Activated T-cell treated with anti-CD3 and anti-CD28 coated beads, Interleukin-2, amount 50 U/mL, for 24 hours (primary cell): ENCODE data around the gene ZNF766.
"Not testable (repeated sequence)": the region's sequence is repeated elsewhere in the genome, so short reads cannot be mapped to it uniquely, and the experiment has no call there.

Experiments used
- DNase-seq: peaks from one replicate; pipeline ENCODE4 v3.0.0-alpha.2; 2020
- H3K27ac Mint-ChIP-seq: 2 replicates; pipeline ENCODE4 v1.8.0; 2020; ENCODE audit warnings: mild to moderate bottlenecking, mixed read lengths
- H3K27me3 Mint-ChIP-seq: 2 replicates; pipeline ENCODE4 v1.8.0; 2020; ENCODE audit warnings: mixed read lengths
- H3K36me3 Mint-ChIP-seq: 2 replicates; pipeline ENCODE4 v1.8.0; 2020; ENCODE audit warnings: low read depth, mixed read lengths
- H3K4me1 Mint-ChIP-seq: 2 replicates; pipeline ENCODE4 v1.8.0; 2020; ENCODE audit warnings: low read depth, mixed read lengths
- H3K4me3 Mint-ChIP-seq: 2 replicates; pipeline ENCODE4 v1.8.0; 2020; ENCODE audit warnings: mild to moderate bottlenecking, moderate library complexity, mixed read lengths
- H3K9me3 Mint-ChIP-seq: 2 replicates; pipeline ENCODE4 v1.8.0; 2020; ENCODE audit warnings: mixed read lengths

Gene ZNF766

DNA sequence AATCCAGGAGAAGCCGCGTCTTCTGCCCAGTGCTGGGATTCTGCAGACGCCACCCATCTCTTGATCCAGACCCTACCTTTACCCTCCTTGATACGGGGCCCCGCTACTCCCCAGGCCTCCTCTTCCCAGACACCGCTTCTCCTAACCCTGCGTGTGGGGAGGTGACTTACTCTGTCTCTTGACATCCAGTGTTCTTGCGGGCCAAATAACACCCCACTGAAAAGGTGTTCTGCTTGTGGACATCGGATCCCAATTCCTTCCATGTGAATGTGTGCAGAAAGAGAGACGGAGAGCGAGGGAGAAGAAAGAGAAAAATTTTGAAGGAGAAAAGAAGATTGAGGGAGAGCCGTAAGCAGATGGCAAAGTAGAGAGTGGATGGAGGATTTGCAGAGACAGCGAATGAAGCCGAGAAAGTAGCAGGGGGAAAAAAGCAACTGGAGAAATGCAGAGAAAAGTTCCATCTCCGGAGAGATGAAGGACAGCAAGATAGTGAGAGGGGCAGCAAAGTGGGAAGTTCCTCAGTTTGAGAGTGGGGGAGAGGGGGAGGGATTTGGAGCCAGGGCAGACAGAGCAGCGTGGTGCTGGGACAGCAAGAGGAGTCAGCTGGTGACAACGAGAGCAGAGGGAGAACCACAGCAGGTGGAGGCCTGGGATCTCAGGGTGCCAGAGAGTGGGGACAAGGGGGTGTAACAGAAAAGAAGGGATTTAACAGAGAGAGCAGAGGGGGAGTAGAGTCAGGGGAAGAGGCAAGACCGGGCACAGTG, 28.4 kb downstream of the ZNF766 start:
- Mint-ChIP-seq H3K4me1 (peaks cover 17% of the 10 kb centered on the region), H3K4me3 (peak overlapping the region; percentile 88), H3K36me3 (peaks cover 83% of the 10 kb centered on the region), H3K9me3 (peaks cover 49% of the 10 kb centered on the region), H3K27me3 (no peaks in the 10 kb centered on the region), H3K27ac (peak overlapping the region; percentile 96)
- no peak for DNase-seq

DNA sequence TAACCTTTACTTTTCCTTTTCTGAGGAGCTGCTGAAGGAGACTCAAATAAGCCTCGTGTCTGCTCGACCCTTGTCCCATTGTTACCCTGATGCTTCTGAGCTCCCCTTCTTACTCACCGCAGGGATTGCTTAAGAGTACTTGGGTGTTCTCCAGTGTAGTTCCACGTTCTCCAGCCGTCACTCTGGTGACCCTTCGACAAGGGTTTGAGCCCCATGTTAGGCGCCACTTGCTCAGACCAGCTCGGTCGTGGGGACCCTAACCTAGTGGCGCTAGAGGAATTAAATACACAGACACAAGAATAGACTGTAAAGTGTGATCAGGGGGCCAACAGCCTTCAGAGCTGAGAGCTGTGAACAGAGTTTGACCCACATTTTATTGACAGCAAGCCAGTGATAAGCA, 37.9 kb downstream of the ZNF766 start:
- no peak for DNase-seq
- Mint-ChIP-seq H3K27me3 (no peaks in the 10 kb centered on the region), H3K4me1 (no peaks in the 10 kb centered on the region), H3K27ac (no peak overlapping the region), H3K36me3 (peaks cover 92% of the 10 kb centered on the region), H3K4me3 (no peak overlapping the region), H3K9me3 (peaks cover 64% of the 10 kb centered on the region)

DNA sequence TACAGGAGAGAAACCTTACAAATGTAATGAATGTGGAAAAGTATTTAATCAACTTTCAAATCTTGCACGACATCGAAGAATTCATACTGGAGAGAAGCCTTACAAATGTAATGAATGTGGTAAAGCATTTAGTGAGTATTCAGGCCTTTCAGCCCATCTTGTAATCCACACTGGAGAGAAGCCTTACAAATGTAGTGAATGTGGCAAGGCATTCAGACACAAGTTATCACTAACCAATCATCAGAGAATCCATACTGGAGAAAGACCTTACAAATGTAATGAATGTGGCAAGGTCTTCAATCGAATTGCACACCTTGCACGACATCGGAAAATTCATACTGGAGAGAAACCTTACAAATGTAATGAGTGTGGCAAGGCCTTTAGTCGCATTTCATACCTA, 53.0 kb downstream of the ZNF766 start:
- Mint-ChIP-seq H3K4me1 (no peaks in the 10 kb centered on the region), H3K27ac (no peak overlapping the region), H3K4me3 (no peak overlapping the region)

DNA sequence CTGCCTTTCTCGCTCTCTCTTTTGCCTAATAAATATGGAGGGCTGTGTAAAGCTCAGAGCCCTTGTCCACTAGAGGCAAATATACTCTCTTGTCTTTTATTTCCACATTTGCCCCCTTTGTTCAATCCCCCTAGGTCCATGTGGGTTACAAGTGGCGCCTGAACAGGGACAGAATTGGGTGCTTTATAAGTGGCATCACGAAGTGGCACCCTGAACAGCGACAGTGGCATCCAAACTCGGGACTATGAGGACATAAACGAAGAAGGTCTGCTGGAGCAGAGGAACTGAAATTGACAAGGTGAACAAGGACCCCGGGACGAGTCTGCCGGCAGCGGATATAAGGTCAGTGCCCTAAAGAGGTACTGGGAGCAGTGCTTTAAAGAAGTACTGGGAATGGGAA, 62.4 kb downstream of the ZNF766 start:
- Mint-ChIP-seq H3K27me3 (no peaks in the 10 kb centered on the region), H3K36me3 (peaks cover 53% of the 10 kb centered on the region), H3K27ac (no peak overlapping the region), H3K9me3 (peaks cover 60% of the 10 kb centered on the region), H3K4me1 (peaks cover 8% of the 10 kb centered on the region), H3K4me3 (no peak overlapping the region)
- no peak for DNase-seq

More for the DNA sequence above, 53.0 kb downstream of the ZNF766 start:
- Mint-ChIP-seq H3K36me3 (peaks cover 87% of the 10 kb centered on the region), H3K27me3 (no peaks in the 10 kb centered on the region), H3K9me3 (peaks cover 75% of the 10 kb centered on the region)
- no peak for DNase-seq

DNA sequence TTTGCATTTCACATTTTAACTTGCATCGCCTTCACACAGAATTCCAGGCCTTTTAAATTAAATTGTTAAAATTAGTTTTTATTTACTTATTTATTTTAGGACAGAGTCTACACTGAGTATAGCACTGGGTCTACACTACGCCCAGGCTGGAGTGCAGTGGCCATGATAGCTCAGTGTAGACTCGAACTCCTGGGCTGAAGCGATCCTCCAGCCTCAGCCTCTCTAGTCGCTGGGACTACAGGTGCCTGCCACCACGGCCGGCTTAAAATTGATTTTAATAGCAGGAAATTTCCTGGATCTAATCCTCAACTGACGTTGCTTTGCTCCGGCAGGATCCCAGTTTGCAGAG, 66.4 kb downstream of the ZNF766 start:
- Mint-ChIP-seq H3K4me3 (peak overlapping the region; percentile 91), H3K36me3 (peaks cover 56% of the 10 kb centered on the region), H3K4me1 (peaks cover 15% of the 10 kb centered on the region), H3K27ac (peak overlapping the region; percentile 94), H3K27me3 (no peaks in the 10 kb centered on the region), H3K9me3 (peaks cover 45% of the 10 kb centered on the region)
- no peak for DNase-seq

DNA sequence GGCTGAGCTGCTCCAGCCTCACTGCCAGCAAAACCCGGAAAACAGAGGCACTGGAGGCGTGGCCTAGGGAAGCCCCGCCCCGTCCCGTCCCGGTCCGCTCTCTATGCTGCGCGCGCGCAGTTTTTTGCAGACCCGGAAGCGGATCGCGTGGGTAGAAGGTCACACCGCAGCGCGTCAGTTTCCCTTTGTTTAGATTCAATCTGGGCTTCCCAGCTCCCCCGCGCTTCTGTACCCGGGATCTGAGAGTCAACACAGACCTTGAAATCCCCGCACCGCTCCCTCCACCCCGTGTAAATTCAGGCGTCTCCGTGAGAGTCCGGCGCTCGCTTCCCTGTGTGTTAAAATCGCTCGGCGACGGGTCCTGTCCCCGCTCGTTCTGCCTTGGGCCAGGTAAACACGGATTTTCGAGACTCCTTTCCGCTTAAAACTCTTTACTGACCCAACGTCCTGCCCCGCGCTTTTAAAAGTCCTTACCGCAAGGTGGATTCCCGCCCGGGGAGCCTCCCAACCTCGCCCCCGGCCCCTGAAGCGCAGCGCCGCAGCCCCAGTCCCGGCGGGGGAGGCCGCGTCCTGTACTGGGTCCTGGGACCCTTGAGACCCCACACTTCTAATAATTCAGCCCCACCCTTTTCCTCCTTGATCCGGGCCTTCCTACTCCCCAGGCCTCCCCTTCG, 66.9 kb downstream of the ZNF766 start, which contains the start of gene ZNF610:
TSS of gene ZNF610 (plus strand) at position 127 of the 674 bp plus-strand sequence. CDS start 12,930 bp downstream, outside the sequence.
- Mint-ChIP-seq H3K4me1 (peaks cover 15% of the 10 kb centered on the region), H3K9me3 (peaks cover 43% of the 10 kb centered on the region), H3K36me3 (peaks cover 57% of the 10 kb centered on the region), H3K27ac (peak within 1 kb of the TSS; percentile 94), H3K4me3 (peak within 1 kb of the TSS; percentile 91), H3K27me3 (no peaks in the 10 kb centered on the region)
- DNase-seq: peak; percentile 91

DNA sequence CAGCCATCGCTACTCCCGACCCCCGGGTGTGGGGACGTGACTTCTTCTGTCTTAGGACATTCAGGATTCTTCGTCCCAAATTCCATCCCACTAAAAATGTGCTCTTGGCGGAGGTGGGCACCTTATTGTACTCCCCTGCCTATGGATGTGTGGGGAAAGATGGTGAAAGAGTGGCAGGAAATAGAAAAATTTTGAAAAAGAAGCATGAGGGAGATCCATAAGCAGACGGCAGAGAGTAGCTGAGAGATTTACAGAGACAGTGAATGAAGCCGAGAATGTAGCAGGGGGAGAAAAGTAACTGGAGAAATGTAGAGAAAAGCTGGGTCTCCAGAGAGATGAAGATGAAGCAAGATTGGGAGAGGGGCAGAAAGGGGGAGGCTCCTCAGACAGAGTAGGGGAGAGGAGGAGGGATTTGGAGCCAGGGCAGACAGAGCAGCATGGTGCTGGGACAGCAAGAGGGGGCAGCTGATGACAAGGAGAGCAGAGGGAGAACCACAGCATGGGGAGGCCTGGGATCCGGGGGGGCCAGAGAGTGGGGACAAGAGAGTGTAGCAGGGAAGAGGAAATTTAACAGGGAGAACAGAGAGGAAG, 67.5 kb downstream of the ZNF766 start:
- Mint-ChIP-seq H3K27ac (peak overlapping the region; percentile 94), H3K27me3 (no peaks in the 10 kb centered on the region), H3K4me3 (peak overlapping the region; percentile 91), H3K36me3 (peaks cover 53% of the 10 kb centered on the region), H3K9me3 (peaks cover 40% of the 10 kb centered on the region), H3K4me1 (peaks cover 15% of the 10 kb centered on the region)
- no peak for DNase-seq

DNA sequence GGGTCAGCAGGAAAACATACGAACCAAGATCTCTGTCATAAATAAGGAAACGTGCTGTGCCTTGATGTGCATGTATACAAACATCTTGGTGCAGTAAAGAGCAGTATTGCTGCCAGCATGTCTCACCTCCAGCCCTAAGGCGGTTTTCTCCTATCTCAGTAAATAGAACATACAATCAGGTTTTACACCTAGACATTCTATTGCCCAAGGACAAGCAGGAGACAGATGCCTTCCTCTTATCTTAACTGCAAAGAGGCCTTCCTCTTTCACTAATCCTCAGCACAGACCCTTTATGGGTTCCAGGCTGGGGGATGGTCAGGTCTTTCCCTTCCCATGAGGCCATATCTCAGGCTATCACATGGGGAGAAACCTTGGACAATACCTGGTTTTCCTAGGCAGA, 69.6 kb downstream of the ZNF766 start:
- not testable (repeated sequence) for H3K4me3 Mint-ChIP-seq, DNase-seq, H3K27me3 Mint-ChIP-seq, H3K27ac Mint-ChIP-seq
- Mint-ChIP-seq H3K36me3 (peaks cover 38% of the 10 kb centered on the region), H3K9me3 (peaks cover 26% of the 10 kb centered on the region), H3K4me1 (peaks cover 17% of the 10 kb centered on the region)

DNA sequence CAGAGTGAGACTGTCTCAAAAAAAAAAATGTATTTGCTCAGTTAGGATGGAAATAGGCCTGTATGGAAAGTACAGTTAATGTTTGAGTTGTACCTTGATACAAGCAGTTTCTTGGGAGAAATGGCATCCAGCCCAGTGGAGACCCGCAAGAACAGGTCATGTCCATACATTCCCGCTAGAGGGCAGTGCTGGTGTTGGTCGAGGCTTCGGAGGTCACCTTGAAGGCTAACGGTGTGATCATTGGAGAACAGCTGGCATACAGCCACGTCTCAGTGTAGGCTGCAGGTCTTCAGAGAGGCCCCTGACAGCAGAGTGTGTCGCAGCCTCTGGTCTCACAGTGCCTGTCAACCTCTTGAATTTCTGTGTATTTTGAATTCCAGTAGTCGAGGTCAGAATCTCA, 74.2 kb downstream of the ZNF766 start:
- peaks cover 25% of the 10 kb centered on the region for H3K36me3 Mint-ChIP-seq
- peaks cover 2% of the 10 kb centered on the region for H3K4me1 Mint-ChIP-seq
- peaks cover 10% of the 10 kb centered on the region for H3K9me3 Mint-ChIP-seq
- H3K27ac Mint-ChIP-seq: no peak overlapping the region
- DNase-seq: peak; percentile 57
- H3K27me3 Mint-ChIP-seq: no peaks in the 10 kb centered on the region
- no peak overlapping the region for H3K4me3 Mint-ChIP-seq

DNA sequence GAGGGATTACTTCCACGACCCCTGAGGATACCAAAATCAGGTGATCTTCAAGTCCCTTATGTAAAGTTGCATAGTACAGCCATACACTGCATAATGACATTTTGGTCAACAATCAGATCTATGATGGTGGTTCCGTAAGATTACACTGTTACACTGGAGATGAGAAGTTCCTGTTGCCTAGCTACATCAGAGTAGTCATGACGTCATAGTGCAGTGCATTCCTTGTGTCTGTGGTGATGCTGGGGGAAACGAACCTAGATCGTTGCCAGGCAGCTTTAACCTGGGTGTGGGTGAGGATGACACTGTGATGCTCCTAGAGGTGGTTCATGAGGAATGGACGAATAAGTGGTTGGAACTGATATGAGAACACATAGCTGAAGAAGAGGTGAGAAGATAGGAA, 75.8 kb downstream of the ZNF766 start:
- no peak overlapping the region for H3K27ac Mint-ChIP-seq
- peaks cover 18% of the 10 kb centered on the region for H3K9me3 Mint-ChIP-seq
- no peak overlapping the region for H3K4me3 Mint-ChIP-seq
- H3K27me3 Mint-ChIP-seq: no peaks in the 10 kb centered on the region
- no peak for DNase-seq
- H3K4me1 Mint-ChIP-seq: peaks cover 2% of the 10 kb centered on the region
- H3K36me3 Mint-ChIP-seq: peaks cover 31% of the 10 kb centered on the region
